IMR-90 (cell line): ENCODE results near the gene DTHD1.

Source experiments
- CEBPB ChIP-seq: IDR thresholded peaks from 2 replicates; pipeline ENCODE4 v1.6.1; 2012; ENCODE audit warnings: low read depth, low read length, improper control_type of control experiment
- CHD1 ChIP-seq: IDR thresholded peaks from 2 replicates; pipeline ENCODE4 v1.6.1; 2012; ENCODE audit warnings: low read depth, low read length, improper control_type of control experiment
- FOS ChIP-seq: fragments of 150-350 bp; IDR thresholded peaks from 2 replicates; pipeline ENCODE4 v1.6.1; 2016; ENCODE audit warnings: low read depth, low read length
- TF ChIP-seq, protein P1 (sequence below): conservative IDR thresholded peaks from 2 replicates; pipeline ENCODE4 v1.5.1; 2012; ENCODE audit warnings: mild to moderate bottlenecking, low read depth, low read length, improper control_type of control experiment
- TF ChIP-seq, protein P2 (sequence below): fragments of 150-350 bp; IDR thresholded peaks from 2 replicates; pipeline ENCODE4 v1.6.1; 2017; ENCODE audit warnings: mild to moderate bottlenecking, antibody characterized with exemption, low read length, low read depth

DNA sequence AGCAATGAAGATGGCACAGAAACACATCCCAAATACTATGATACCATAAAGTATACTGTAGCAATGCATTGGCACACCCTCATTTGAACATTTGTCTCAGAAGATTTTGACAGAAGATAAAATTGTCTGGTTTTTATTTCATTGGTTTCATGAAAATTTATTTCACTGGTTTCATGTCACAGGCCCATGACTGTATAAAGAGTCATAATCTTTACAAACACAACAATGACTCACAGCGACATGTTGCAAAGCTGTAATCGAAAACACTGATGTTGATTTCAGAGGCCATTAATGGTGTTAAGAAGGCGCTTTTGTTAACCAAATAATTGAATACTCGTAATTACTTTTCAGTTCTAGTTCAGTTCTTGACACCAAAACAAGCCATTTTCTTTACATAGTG is 8.1 kb upstream of the DTHD1 start:
- TF ChIP-seq, protein P1, sequence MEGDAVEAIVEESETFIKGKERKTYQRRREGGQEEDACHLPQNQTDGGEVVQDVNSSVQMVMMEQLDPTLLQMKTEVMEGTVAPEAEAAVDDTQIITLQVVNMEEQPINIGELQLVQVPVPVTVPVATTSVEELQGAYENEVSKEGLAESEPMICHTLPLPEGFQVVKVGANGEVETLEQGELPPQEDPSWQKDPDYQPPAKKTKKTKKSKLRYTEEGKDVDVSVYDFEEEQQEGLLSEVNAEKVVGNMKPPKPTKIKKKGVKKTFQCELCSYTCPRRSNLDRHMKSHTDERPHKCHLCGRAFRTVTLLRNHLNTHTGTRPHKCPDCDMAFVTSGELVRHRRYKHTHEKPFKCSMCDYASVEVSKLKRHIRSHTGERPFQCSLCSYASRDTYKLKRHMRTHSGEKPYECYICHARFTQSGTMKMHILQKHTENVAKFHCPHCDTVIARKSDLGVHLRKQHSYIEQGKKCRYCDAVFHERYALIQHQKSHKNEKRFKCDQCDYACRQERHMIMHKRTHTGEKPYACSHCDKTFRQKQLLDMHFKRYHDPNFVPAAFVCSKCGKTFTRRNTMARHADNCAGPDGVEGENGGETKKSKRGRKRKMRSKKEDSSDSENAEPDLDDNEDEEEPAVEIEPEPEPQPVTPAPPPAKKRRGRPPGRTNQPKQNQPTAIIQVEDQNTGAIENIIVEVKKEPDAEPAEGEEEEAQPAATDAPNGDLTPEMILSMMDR: no peak
- no peak for TF ChIP-seq CHD1
- no peak for TF ChIP-seq CEBPB
- no peak for TF ChIP-seq FOS
- TF ChIP-seq, protein P2, sequence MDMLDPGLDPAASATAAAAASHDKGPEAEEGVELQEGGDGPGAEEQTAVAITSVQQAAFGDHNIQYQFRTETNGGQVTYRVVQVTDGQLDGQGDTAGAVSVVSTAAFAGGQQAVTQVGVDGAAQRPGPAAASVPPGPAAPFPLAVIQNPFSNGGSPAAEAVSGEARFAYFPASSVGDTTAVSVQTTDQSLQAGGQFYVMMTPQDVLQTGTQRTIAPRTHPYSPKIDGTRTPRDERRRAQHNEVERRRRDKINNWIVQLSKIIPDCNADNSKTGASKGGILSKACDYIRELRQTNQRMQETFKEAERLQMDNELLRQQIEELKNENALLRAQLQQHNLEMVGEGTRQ: no peak
